Measurements from ENCODE around the gene CT45A8.
"Not testable (repeated sequence)": the region's sequence is repeated elsewhere in the genome, so short reads cannot be mapped to it uniquely, and the experiment has no call there.

CT45A8 gene

GRCh38 chrX:135854438-135854837 lies at the start of gene CT45A8:
TSS of gene CT45A8 (minus strand) at chrX:135854538. CDS start at chrX:135850783, 3,755 bp downstream.
- not testable (repeated sequence) for DNase-seq (ENCODE audit: low spot score)

GRCh38 chrX:135893294-135893817 lies 39.0 kb upstream of the CT45A8 start, which contains the start of the genes CT45A10 and SAGE1:
TSS of gene CT45A10 (minus strand) at chrX:135893444. CDS start at chrX:135885344, 8,100 bp downstream.
TSS of gene SAGE1 (plus strand) at chrX:135893716. CDS start at chrX:135896243, 2,527 bp downstream.
- DNase-seq (ENCODE audit: low spot score) = no peak

GRCh38 chrX:135892781-135893180 lies 38.4 kb upstream of the CT45A8 start:
- DNase-seq (ENCODE audit: low spot score) = no peak

- no peak for DNase-seq (ENCODE audit: low spot score)
Observed at GRCh38 chrX:135890087-135890585, 35.8 kb upstream of the CT45A8 start.

GRCh38 chrX:135888976-135889375 lies 34.6 kb upstream of the CT45A8 start:
- DNase-seq (ENCODE audit: low spot score) = not testable (repeated sequence)

- not testable (repeated sequence) for DNase-seq (ENCODE audit: low spot score)
Observed at GRCh38 chrX:135888230-135888629, 33.9 kb upstream of the CT45A8 start.

GRCh38 chrX:135882741-135883140 lies 28.4 kb upstream of the CT45A8 start:
- not testable (repeated sequence) for DNase-seq (ENCODE audit: low spot score)

GRCh38 chrX:135871712-135872111 lies 17.4 kb upstream of the CT45A8 start, which contains the start of gene CT45A9:
TSS of gene CT45A9 (minus strand) at chrX:135871812. CDS start at chrX:135868061, 3,751 bp downstream.
- DNase-seq (ENCODE audit: low spot score) = not testable (repeated sequence)

GRCh38 chrX:135837180-135837579 lies 17.2 kb downstream of the CT45A8 start, which contains the start of gene CT45A7:
TSS of gene CT45A7 (minus strand) at chrX:135837280. CDS start at chrX:135833533, 3,747 bp downstream.
- DNase-seq (ENCODE audit: low spot score) = not testable (repeated sequence)

- DNase-seq (ENCODE audit: low spot score) = not testable (repeated sequence)
Observed at GRCh38 chrX:135819912-135820311, 34.4 kb downstream of the CT45A8 start, which contains the start of gene CT45A2. TSS of gene CT45A2 (minus strand) at chrX:135820012. CDS start at chrX:135816265, 3,747 bp downstream.

- not testable (repeated sequence) for DNase-seq (ENCODE audit: low spot score)
Observed at GRCh38 chrX:135802687-135803086, 51.7 kb downstream of the CT45A8 start, which contains the start of gene CT45A6. TSS of gene CT45A6 (minus strand) at chrX:135802787. CDS start at chrX:135798993, 3,794 bp downstream.
